Measurements from ENCODE around the gene ARRDC1.

ARRDC1 gene

DNA sequence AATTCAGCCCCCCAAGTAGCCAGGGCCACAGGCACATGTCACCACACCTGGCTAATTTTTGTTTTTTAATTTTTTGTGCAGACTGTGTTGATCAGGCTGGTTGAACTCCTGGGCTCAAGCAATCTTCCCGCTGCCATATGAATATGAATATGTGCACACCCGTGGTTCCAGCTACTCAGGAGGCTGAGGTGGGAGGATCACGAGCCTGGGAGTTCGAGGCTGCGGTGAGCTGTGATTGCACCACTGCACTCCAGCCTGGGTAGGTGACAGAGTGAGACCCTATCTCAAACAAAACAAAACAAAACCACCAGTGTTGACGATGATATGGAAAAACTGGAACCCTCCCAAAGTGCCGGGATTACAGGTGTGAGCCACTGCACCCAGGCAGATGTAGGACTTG lies 45.3 kb downstream of the ARRDC1 start:
- TF ChIP-seq GATA2 (IDR thresholded peaks at IDR 0.05; ENCODE audit: low read depth, low read length), result no peak

DNA sequence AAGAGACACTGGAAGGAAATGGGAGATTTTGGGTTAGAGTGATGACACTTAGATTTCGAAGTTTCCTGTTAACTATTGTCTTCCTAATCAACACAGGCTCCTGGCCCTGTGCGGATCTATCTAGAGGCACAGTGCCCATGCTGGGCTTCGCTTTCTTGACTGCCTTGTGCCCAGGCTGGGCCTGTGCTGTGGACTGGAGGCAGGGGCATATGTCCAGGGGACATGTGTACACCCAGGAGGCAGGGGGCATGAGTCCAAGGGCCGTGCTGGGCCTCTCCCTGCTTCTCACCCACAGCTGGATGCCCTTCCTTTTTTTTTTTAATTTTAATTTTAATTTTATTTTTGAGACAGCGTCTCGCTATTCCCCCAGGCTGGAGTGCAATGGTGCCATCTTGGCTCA lies 50.9 kb downstream of the ARRDC1 start:
- TF ChIP-seq GATA2 (IDR thresholded peaks at IDR 0.05; ENCODE audit: low read depth, low read length), result no peak
- TF ChIP-seq GATA3 (IDR thresholded peaks at IDR 0.05; ENCODE audit: low read depth, low read length), result no peak

DNA sequence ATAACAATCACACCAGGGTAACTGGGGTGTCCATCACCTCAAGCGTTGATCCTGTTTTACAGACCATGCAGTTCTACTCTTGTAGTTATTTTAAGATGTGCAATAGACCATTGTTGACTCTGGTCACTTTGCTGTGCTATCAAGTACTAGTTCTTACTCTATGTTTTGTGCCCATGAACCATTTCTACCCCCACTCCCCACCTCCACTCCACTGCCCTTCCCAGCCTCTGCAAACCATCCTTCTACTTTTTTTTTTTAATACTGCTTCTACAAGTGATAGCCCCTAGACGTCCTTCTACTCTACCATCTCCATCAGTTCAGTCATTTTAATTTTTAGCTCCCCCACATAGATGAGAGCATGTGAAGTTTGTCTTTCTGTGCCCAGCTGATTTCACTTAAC lies 52.1 kb downstream of the ARRDC1 start:
- no peak for TF ChIP-seq GATA3 (IDR thresholded peaks at IDR 0.05; ENCODE audit: low read depth, low read length)
- TF ChIP-seq GATA2 (IDR thresholded peaks at IDR 0.05; ENCODE audit: low read depth, low read length), result no peak

DNA sequence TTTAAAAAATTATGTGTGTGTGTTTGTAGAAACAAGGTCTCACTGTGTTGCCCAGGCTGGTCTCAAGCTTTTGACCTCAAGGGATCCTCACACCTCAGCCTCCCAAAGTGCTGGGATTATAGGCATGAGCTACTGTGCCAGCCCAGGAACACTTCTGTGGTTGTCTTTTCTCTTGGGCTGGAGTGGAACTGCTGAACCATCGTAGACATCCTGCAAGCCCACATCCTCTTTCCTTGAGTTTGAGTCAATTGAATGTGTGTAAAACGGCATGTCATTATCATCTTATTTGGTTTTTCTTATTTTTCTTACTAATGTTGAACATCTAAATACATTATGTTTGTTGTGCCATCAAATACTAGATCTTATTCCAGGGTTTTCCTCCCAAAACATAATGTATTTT lies 53.3 kb downstream of the ARRDC1 start:
- TF ChIP-seq GATA2 (IDR thresholded peaks at IDR 0.05; ENCODE audit: low read depth, low read length), result no peak
- TF ChIP-seq GATA3 (IDR thresholded peaks at IDR 0.05; ENCODE audit: low read depth, low read length), result no peak

DNA sequence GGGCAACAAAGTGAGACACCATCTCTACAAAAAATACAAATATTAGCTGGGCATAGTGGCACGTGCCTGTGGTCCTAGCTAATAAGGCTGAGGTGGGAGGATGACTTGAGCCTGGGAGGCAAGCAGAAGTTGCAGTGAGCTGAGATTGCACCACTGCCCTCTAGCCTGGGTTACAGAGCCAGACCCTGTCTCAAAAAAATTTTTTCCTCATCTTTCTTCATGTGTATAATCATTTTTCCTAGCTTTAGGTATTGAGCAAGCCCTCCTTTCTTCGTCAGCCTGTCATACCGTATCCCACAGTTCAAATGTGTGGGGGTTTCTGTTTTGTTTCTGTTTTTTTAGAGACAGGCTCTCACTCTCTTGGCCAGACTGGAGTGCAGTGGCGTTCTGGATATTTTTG lies 54.7 kb downstream of the ARRDC1 start:
- TF ChIP-seq GATA3 (IDR thresholded peaks at IDR 0.05; ENCODE audit: low read depth, low read length) (no peak), GATA2 (IDR thresholded peaks at IDR 0.05; ENCODE audit: low read depth, low read length) (no peak)

DNA sequence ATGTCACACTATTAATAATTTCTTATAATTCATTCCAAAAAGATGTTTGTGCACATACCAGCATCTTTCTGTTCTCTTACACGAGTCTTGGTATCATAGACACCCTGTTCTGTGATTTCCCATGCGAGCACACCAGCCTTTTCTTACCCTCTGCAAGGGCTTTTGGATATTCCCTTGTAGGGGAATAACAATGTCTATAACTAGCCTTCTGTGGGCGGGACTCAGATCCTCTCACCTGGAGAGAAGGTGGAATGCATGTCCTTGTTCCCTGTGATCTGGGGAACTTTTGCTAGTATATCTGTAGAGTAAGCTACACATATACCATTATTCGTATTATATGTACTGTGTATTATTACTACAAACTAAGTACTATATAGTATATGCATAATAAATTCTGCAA lies 58.1 kb downstream of the ARRDC1 start:
- TF ChIP-seq GATA3 (IDR thresholded peaks at IDR 0.05; ENCODE audit: low read depth, low read length) (no peak), GATA2 (IDR thresholded peaks at IDR 0.05; ENCODE audit: low read depth, low read length) (no peak)

DNA sequence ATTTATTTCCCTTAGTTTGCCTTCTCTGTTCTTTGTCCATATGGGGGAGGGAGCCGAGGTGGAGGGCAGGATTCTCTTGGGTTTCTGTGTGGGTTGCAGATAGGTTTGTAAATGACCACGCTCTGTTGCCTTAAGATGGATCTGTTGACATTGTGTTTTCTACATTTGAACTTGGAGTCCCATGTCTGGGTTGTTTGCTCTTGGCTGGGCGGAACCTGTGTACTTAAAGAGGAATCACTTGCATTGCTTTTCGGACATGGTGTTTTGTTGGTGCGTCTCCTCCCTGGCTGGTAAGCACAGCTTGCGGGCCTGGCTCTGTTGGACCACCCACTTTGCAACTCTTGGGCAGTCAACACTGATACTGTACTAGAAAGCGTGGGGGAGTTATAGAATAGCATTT lies 59.2 kb downstream of the ARRDC1 start:
- no peak for TF ChIP-seq GATA3 (IDR thresholded peaks at IDR 0.05; ENCODE audit: low read depth, low read length)
- TF ChIP-seq GATA2 (IDR thresholded peaks at IDR 0.05; ENCODE audit: low read depth, low read length), result no peak

All from SH-SY5Y (cell line).